Gastroesophageal sphincter (tissue), 3 donors: ENCODE measurements around the gene DBH.
"Not testable (repeated sequence)": the region's sequence is repeated elsewhere in the genome, so short reads cannot be mapped to it uniquely, and the experiment has no call there.

Source experiments
- CTCF ChIP-seq, 4 experiments: fragments of 200-600 bp in 2 of 4; fragments of 450-650 bp in 2 of 4; sonication (generic) in 1 of 4; IDR thresholded peaks; one replicate each; pipeline ENCODE4 v1.5.1; 2017 to 2019; ENCODE audit warnings: antibody characterized with exemption in 4 of 4, mild to moderate bottlenecking in 2 of 4, moderate library complexity in 2 of 4
- POLR2A ChIP-seq, 2 donors: fragments of 450-650 bp; IDR thresholded peaks; one replicate each; pipeline ENCODE4 v1.6.1; 2017; ENCODE audit warnings: antibody characterized with exemption in 2 of 2, mild to moderate bottlenecking in 2 of 2, moderate library complexity in 1 of 2

GRCh38 chr9:133626008-133626407, 10.2 kb upstream of the DBH start:
- not testable (repeated sequence) for TF ChIP-seq CTCF, POLR2A (IDR thresholded peaks at IDR 0.05)
